ENCODE results near the gene CSTF1.

DNA sequence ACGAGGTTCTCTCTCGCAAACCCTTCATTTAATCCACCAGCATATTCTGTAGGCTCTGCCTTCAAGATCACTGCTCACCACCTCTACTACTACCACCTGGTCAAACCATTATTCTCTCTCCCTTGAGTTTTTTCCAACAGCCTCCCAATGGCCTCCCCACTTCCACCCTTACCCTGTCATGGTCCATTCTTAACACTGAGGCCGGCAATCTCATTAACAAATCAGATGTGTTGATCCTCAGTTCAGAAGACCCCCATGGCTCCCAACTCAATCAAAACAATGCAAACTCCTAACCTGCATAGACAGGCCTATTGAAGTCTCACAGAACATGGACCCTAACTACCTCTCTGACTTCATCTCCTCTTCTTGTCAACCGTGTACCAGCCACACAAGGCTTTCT lies 2.6 kb upstream of the CSTF1 start:
- TF ChIP-seq, protein P1, sequence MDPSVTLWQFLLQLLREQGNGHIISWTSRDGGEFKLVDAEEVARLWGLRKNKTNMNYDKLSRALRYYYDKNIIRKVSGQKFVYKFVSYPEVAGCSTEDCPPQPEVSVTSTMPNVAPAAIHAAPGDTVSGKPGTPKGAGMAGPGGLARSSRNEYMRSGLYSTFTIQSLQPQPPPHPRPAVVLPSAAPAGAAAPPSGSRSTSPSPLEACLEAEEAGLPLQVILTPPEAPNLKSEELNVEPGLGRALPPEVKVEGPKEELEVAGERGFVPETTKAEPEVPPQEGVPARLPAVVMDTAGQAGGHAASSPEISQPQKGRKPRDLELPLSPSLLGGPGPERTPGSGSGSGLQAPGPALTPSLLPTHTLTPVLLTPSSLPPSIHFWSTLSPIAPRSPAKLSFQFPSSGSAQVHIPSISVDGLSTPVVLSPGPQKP (IDR thresholded peaks at IDR 0.05; ENCODE audit: borderline replicate concordance, low read depth, low read length) = no peak
- no peak for TF ChIP-seq CEBPB (IDR thresholded peaks at IDR 0.05; ENCODE audit: low read depth, low read length)
- TF ChIP-seq, protein P2, sequence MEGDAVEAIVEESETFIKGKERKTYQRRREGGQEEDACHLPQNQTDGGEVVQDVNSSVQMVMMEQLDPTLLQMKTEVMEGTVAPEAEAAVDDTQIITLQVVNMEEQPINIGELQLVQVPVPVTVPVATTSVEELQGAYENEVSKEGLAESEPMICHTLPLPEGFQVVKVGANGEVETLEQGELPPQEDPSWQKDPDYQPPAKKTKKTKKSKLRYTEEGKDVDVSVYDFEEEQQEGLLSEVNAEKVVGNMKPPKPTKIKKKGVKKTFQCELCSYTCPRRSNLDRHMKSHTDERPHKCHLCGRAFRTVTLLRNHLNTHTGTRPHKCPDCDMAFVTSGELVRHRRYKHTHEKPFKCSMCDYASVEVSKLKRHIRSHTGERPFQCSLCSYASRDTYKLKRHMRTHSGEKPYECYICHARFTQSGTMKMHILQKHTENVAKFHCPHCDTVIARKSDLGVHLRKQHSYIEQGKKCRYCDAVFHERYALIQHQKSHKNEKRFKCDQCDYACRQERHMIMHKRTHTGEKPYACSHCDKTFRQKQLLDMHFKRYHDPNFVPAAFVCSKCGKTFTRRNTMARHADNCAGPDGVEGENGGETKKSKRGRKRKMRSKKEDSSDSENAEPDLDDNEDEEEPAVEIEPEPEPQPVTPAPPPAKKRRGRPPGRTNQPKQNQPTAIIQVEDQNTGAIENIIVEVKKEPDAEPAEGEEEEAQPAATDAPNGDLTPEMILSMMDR (conservative IDR thresholded peaks at IDR 0.05; ENCODE audit: low read depth, low read length) = no peak
